ENCODE measurements around the gene FBLN1.

DNA sequence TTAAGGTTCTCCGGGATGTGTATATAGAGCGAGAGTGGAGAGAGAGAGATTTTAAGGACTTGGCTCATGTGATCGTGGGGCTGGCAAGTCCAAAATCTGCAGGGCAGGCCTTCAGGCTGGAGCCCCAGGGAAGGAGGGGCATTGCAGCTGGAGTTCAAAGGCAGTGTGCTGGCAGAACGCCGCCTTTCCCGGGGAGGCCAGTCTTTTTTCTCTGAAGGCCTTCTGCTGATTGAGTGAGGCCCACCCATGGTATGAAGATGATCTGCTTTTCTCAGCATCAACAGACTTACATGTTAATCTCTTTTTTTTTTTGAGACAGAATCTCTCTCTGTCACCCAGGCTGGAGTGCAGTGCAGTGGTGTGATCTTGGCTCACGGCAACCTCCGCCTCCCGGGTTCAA lies 25.4 kb downstream of the FBLN1 start:
- no peak for TF ChIP-seq POLR2A (IDR thresholded peaks at IDR 0.05)
- TF ChIP-seq, protein P1, sequence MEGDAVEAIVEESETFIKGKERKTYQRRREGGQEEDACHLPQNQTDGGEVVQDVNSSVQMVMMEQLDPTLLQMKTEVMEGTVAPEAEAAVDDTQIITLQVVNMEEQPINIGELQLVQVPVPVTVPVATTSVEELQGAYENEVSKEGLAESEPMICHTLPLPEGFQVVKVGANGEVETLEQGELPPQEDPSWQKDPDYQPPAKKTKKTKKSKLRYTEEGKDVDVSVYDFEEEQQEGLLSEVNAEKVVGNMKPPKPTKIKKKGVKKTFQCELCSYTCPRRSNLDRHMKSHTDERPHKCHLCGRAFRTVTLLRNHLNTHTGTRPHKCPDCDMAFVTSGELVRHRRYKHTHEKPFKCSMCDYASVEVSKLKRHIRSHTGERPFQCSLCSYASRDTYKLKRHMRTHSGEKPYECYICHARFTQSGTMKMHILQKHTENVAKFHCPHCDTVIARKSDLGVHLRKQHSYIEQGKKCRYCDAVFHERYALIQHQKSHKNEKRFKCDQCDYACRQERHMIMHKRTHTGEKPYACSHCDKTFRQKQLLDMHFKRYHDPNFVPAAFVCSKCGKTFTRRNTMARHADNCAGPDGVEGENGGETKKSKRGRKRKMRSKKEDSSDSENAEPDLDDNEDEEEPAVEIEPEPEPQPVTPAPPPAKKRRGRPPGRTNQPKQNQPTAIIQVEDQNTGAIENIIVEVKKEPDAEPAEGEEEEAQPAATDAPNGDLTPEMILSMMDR (IDR thresholded peaks at IDR 0.05): no peak
